Gastroesophageal sphincter (tissue), 3 donors: ENCODE data around the gene GAST.

Experiments
- EP300 ChIP-seq: sonication (generic); formaldehyde crosslinking; IDR thresholded peaks from one replicate; pipeline ENCODE4 v1.6.1; 2017; ENCODE audit warnings: antibody characterized with exemption, mild to moderate bottlenecking
- POLR2AphosphoS5 ChIP-seq: sonication (generic); formaldehyde crosslinking; IDR thresholded peaks from one replicate; pipeline ENCODE4 v1.6.1; 2017; ENCODE audit warnings: antibody characterized with exemption
- TF ChIP-seq, protein P1 (sequence below), 4 experiments: fragments of 200-600 bp in 2 of 4; fragments of 450-650 bp in 2 of 4; sonication (generic) in 1 of 4; IDR thresholded peaks; one replicate each; pipeline ENCODE4 v1.5.1; 2017 to 2019; ENCODE audit warnings: antibody characterized with exemption in 4 of 4, mild to moderate bottlenecking in 2 of 4, moderate library complexity in 2 of 4

DNA sequence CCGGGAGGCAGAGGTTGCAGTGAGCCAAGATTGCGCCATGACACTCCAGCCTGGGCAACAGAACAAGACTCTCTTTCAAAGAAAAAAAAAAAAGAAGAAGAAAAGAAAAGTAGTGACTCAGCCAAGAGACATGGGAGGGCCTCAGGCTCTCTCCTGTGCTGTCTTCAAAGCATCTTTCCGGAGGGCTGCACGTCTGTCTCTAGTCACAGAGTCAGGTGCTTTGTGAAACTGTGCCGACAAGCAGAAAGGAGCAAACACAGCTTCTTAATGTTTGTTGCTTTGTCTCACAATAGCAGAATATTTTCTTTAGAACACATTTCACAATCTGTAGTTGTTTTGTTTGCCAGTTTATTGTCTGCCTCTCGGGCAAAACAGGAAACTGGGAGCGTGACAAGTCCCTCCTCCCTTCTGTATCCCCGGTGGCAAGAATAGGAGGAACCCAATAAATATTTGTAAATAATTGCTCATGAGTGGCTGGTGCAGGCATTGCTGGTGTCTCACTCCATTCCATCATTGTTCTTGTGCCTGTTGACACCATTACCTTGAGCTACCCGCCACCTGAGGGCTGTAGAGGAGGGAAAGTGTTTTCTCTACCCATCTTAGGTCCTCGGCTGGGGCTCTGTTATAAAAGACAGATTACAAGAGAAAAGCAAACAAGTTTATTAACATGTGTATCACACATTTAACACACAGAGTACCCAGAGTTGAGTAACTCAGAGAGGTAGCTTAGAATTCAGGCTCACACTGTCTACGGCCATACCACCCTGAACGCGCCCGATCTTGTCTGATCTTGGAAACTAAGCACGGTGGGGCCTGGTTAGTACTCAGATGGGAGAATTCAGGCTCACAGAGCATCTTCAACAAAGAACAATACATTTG, 5.5 kb downstream of the GAST start:
- TF ChIP-seq EP300 (no peak), POLR2AphosphoS5 (no peak)
- TF ChIP-seq, protein P1, sequence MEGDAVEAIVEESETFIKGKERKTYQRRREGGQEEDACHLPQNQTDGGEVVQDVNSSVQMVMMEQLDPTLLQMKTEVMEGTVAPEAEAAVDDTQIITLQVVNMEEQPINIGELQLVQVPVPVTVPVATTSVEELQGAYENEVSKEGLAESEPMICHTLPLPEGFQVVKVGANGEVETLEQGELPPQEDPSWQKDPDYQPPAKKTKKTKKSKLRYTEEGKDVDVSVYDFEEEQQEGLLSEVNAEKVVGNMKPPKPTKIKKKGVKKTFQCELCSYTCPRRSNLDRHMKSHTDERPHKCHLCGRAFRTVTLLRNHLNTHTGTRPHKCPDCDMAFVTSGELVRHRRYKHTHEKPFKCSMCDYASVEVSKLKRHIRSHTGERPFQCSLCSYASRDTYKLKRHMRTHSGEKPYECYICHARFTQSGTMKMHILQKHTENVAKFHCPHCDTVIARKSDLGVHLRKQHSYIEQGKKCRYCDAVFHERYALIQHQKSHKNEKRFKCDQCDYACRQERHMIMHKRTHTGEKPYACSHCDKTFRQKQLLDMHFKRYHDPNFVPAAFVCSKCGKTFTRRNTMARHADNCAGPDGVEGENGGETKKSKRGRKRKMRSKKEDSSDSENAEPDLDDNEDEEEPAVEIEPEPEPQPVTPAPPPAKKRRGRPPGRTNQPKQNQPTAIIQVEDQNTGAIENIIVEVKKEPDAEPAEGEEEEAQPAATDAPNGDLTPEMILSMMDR (IDR thresholded peaks at IDR 0.05), result no peak
